NOMO-1 (cell line): ENCODE results near the gene IFNK.

Experiments used
- DNase-seq, 2 experiments: peaks; one replicate each; lab custom pipeline; 2025; ENCODE audit not compliant: unreplicated experiment in 2 of 2; lab: John Stamatoyannopoulos, UW

Gene IFNK

DNA sequence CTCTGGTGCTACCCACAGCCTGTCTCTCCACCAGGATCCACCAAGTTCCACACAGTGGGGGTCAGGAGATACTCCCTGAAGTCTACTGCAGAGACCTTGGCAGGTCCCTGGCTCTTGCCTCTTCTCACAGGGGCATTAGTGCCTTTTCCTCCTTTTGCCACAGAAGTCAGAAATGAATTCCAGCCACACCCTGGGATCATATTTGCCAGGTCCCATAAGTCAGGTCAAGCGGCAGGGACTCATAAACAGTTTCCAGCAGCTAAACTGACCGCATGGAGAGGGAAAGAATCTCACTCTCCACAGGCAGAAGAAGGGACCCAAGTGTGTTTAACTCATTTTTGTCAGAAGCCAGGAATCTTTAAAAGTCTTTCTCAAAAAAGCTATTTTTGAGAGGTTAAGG lies 13.3 kb upstream of the IFNK start:
- no peak for DNase-seq

GRCh38 chr9:27511771-27512170 lies 12.3 kb upstream of the IFNK start:
- DNase-seq: no peak

DNA sequence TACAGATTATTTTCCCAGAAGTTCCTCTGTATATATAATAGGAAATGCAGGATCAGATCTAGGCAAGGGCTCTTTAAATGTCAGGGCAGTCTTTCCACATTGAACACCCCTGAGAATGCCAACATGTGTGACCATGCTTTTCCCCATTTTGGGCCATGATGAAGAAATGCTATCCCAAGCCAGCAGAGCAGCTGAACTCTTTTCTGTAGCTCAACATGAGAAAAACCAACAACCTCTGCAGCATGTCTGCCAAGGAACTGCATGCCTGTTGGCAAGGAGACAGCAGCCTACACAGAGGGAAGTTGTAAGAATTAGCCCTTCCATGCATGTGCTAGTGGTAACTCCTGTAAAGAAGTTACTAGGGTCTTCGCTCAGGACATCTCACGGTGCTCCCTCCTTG lies 9.5 kb upstream of the IFNK start:
- no peak for DNase-seq

DNA sequence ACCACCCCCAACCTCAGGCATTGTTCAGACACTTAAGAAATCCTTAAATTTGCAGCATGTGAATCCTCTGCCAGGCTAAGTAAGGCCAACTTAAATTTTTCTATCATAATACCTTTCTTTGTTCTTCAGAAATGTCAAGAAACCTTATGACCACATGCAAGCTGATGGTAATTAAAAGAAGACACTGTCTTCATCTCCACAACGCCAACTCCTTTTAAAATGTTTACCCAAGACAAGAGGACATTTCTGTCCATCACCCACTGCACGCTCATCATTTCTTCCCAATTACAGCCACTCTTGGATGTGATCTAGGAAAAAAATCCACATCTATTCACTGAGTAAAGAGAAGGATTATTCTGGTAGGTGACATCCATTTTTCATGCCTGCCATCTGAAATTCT lies 6.1 kb upstream of the IFNK start:
- no peak for DNase-seq

DNA sequence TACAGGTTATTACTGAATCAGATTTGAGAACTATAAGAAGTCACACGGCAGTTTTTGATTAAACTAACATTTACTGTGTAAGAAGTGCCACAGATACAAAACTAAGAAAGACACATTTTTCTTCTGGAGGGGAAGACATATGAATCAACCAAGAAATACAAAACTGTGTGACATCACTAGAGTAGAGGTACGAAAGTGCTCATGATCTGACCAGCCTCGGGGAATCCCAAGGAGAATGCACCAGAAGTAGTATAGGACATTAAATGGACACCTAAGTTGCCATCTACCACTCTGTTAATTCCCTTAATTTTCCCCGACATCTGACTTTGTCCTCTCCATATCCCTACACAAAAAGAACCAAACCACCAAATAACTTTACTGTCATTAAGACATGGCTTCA lies 5.3 kb upstream of the IFNK start:
- DNase-seq: no peak

DNA sequence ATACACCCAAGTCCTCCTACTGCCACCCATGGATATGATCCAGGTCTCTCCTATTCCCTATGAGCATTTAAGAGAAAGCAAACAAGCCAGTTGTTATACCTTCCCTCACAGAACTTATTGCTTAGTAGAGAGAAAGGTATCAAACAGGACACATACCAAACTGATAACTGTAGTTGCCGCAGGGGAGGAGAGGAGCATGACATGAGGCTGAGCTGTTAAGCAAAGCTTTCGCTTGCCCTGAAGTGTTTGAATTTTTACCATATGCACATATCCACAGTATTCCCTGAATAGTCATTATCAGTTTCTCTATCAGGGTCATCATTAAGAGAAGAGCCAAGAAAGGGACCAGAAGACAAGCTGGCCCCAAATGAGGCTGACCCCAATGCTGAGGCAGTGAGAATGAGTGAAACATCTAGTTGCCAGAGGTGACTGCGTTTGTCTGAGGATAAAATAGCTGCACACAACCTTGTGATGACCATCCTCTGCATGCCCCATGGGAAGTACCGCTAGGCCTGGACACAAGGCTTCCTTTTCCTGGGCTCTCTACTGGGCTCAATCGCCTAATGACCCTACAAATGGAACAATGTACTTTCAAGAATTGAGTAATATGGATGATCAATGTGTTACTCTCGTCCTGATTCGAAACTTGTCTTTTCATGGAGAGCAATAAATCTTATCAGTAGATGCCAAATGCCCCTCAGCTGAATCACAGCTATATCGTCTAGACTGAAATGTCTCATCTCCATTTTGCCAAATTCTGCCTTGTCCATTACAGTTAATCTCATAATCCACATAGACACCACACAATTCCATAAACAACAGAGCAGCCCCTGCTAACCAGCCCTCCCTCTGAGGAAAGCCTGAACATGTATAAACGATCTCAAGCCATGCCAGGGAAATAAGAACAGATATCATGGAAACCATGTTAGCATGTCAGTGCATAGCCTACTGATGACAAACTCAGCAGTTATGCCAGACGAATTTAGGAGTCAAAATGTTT lies 4.3 kb upstream of the IFNK start:
- DNase-seq: no peak

DNA sequence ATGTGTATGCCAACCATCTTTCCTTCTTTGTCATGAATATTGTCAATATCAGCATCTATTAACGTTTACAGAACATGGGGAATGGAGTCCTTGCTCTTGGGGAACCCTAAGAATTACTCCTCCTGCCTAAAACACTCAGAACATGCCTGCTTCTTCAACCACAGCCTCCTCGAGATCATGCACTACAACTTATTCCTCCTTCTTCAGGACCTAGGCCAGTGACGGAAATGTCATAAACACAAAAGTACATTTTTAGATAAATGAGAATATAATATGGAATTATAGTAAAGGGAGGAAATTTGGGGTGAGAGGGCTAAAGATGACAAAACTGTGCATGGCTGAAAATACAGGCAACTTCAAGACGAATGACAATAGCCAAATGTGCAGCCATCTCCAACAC lies 3.1 kb upstream of the IFNK start:
- DNase-seq: no peak

GRCh38 chr9:27523141-27523540 lies 949 bp upstream of the IFNK start:
- no peak for DNase-seq

DNA sequence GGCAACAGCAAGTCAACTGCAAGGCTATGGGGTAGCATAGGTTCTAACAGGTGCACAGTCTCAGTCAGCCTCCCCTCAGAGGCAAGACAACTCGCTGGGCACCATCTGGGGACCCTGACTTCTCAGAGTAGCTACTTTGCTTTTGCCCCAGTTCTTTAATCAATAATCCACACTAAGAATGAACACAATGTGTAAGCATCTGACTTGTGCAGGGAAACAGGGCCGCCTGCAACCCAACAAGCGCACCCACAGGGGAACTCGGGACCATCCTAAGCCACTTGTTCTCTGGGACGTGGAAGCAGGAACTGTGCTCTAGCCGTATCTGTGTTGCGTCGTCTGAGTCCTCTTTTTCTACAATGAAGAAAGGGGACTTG lies 3.6 kb downstream of the IFNK start:
- DNase-seq: no peak

DNA sequence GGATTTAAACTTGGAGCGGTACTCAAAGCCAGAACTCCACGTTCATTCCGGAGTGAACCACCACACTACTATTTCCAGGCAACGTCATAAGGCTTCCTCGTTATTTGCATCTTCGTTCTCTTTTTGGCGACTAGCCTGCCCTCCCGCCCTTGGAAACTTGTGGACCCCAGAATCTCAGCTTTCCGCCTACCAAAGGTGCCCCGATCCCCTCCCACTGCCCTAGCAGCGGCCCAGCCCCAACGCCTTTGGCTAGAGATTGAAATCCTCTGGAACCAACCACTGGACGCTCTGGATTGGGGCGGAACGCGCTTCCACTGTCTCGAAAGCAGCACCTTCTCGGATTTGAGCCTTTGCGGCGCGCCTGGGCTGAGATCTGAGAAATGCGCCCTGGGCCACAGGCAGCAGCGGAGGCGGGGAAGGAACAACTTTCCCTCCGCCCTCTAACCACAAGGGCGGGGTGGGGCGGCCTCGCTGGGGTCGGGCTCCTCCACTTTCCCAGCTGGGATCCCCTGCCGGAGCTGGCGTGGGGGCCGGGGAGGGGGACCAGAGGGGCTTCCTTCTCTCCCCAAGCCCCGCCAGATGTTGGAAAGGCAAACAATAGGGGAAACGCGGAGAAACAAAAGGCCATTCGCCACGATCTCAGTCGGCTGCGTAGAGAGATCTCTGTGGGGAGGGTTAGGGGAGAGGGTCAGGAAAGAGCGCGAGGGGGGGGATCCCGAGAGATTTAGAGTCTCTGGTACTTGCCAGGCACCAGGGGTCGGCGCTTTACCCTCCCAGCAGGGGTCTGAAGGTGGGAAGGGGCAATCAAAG lies 4.2 kb downstream of the IFNK start:
- DNase-seq: no peak

DNA sequence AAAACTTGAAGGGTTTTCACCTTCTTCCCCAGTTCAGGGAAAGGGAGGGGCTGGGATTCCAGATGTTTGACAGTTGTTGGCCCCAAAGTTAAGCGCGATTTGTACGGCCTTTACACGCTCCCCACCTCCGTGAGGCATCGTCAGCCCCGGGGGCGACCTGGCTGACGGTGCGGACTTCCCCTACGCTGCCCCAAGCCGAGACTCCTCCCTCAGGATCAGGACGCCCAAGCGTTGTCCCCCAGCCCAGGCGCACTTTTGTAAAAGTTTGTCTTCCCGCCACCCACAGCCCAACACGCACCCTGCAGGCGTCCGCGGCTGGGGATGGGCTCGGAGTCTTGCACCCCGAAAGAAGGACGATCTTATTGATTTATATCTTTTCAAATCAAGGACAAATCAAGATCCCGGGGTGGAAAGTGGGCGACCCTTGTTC lies 4.8 kb downstream of the IFNK start:
- DNase-seq: no peak

GRCh38 chr9:27529316-27530278 lies 5.5 kb downstream of the IFNK start, which contains the start of gene MOB3B:
Gene MOB3B, minus strand, starts transcription at chr9:27529814. Its CDS starts 74,264 bp downstream, at chr9:27455550.
- no peak for DNase-seq

GRCh38 chr9:27530915-27531755 lies 7.0 kb downstream of the IFNK start:
- DNase-seq: no peak

DNA sequence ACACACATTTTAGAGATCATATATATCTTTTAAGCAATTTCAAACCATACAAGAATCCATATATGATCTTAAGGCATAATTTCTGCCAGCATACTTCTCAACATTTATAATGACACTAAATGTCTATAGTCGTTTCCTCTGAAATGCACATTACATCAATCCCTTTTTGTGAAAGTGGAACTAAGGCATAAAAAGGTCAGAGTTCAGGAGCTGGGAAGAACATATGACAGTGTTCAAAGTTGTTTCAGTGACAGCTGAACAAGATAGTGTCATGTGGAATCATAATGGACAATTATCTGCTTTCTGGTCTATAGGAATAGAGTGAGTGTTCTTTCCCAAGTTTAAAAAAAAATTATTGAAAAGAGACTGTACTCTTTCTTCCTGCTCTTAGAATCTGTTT lies 8.0 kb downstream of the IFNK start:
- no peak for DNase-seq

DNA sequence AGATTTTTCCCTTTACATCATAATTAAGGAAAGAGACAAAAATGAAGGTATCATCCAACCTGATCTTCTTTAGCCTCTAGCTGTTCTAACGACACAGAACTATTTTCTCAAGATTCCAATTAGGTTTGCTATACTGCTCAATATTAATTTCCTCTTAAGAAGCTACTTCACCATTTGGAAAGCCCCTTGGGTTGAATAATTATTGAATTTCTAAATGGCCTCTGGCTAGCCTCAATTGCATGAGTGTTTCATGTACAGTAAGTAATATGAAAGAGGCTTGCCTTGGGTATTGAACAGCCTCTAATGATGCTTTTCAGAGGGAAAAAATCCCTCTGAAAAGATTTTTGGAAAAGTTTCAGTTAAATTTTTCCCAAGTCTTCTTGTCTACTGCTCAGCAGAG lies 9.2 kb downstream of the IFNK start:
- DNase-seq: no peak

- no peak for DNase-seq
Observed at GRCh38 chr9:27534131-27534530, 10.0 kb downstream of the IFNK start.

GRCh38 chr9:27534658-27535209 lies 10.6 kb downstream of the IFNK start:
- DNase-seq: no peak

- no peak for DNase-seq
Observed at GRCh38 chr9:27535701-27536118, 11.6 kb downstream of the IFNK start.

DNA sequence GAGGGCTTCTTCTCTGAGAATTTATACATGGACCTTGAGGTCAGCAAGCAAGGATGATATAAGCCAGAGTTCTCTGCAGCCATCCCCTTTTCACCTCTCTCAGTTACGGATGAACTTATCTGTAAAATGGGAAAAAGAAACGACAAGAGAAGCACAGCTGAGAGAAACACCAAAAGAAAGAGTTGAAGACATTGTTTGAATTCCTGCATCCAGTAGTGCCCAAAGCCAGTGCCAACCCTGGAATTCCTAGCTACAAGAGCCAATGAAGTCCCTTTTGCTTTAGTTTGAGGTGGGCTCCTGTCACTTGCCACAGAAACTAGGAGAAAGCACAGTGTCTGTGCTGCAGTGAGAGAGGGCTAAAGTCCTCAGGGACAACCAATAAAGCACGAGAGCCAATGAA lies 12.1 kb downstream of the IFNK start:
- DNase-seq: no peak
